DOHH2 (cell line): Measurements from ENCODE around the gene CXCL5.

Source experiments
- EZH2phosphoT487 ChIP-seq: fragments of 200-600 bp; sonication (generic); IDR thresholded peaks from 2 replicates; pipeline ENCODE4 v1.6.1; 2017; ENCODE audit warnings: borderline replicate concordance, mild to moderate bottlenecking, antibody characterized with exemption, low read length, moderate library complexity, mixed read lengths
- TF ChIP-seq, protein P1 (sequence below): fragments of 200-600 bp; sonication (generic); IDR thresholded peaks from one replicate; pipeline ENCODE4 v1.5.1; 2014; ENCODE audit warnings: antibody characterized with exemption, mild to moderate bottlenecking, low read depth, low read length; ENCODE audit not compliant: poor library complexity, severe bottlenecking

- TF ChIP-seq EZH2phosphoT487, result no peak
- TF ChIP-seq, protein P1, sequence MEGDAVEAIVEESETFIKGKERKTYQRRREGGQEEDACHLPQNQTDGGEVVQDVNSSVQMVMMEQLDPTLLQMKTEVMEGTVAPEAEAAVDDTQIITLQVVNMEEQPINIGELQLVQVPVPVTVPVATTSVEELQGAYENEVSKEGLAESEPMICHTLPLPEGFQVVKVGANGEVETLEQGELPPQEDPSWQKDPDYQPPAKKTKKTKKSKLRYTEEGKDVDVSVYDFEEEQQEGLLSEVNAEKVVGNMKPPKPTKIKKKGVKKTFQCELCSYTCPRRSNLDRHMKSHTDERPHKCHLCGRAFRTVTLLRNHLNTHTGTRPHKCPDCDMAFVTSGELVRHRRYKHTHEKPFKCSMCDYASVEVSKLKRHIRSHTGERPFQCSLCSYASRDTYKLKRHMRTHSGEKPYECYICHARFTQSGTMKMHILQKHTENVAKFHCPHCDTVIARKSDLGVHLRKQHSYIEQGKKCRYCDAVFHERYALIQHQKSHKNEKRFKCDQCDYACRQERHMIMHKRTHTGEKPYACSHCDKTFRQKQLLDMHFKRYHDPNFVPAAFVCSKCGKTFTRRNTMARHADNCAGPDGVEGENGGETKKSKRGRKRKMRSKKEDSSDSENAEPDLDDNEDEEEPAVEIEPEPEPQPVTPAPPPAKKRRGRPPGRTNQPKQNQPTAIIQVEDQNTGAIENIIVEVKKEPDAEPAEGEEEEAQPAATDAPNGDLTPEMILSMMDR, result no peak
These were observed 7.3 kb downstream of the CXCL5 start for GRCh38 chr4:73990988-73991741.
